Keratinocyte (primary cell): Measurements from ENCODE around the gene MYL7. TPM values are rescaled to one million over a fixed set of nuclear protein-coding genes. Genes with fewer than 3 reads are reported as not detected.

ENCODE experiments used
- DNase-seq: peaks from one replicate; pipeline ENCODE4 v3.0.0-alpha.2; 2011; ENCODE audit warnings: low read depth, missing footprints, low spot score
- FAIRE-seq: peaks from 2 replicates; lab custom pipeline; 2011; peaks lifted over from hg19 to GRCh38; lab: Jason Lieb, UNC
- H2AFZ ChIP-seq: 2 replicates; pipeline ENCODE4 v1.6.0; 2012; ENCODE audit warnings: low read length, control low read depth, inconsistent platforms; ENCODE audit not compliant: control insufficient read depth
- H3K27ac ChIP-seq: 2 replicates; pipeline ENCODE4 v1.5.1; 2011; ENCODE audit warnings: low read length; ENCODE audit not compliant: control insufficient read depth, insufficient read depth
- H3K27me3 ChIP-seq: 3 replicates; pipeline ENCODE4 v1.6.0; 2011; ENCODE audit warnings: low read length; ENCODE audit not compliant: control insufficient read depth, insufficient read depth; ENCODE audit errors: extremely low read depth
- H3K36me3 ChIP-seq, 2 experiments: 2 replicates in 1 of 2; 3 replicates in 1 of 2; pipeline ENCODE4 v1.5.1; 2011; ENCODE audit warnings: low read length in 2 of 2, mild to moderate bottlenecking in 1 of 2; ENCODE audit not compliant: control insufficient read depth in 2 of 2, insufficient read depth in 2 of 2; ENCODE audit errors: extremely low read depth in 1 of 2
- H3K4me1 ChIP-seq: 3 replicates; pipeline ENCODE4 v1.5.1; 2011; ENCODE audit warnings: low read length; ENCODE audit not compliant: control insufficient read depth, insufficient read depth; ENCODE audit errors: extremely low read depth
- H3K4me2 ChIP-seq: 3 replicates; pipeline ENCODE4 v1.6.0; 2011; ENCODE audit warnings: low read depth, low read length; ENCODE audit not compliant: control insufficient read depth, insufficient read depth; ENCODE audit errors: extremely low read depth
- H3K4me3 ChIP-seq, 3 experiments: fragments of 200-600 bp in 1 of 3; sonication (generic) in 1 of 3; 2 replicates in 2 of 3; 3 replicates in 1 of 3; pipeline ENCODE4 v1.5.1; 2011 to 2016; ENCODE audit warnings: low read length in 3 of 3, mild to moderate bottlenecking in 3 of 3, control low read depth in 2 of 3, inconsistent platforms in 1 of 3, low read depth in 1 of 3, mixed read lengths in 1 of 3, mixed run types in 1 of 3, moderate library complexity in 1 of 3; ENCODE audit not compliant: control insufficient read depth in 2 of 3, insufficient read depth in 2 of 3; ENCODE audit errors: extremely low read depth in 1 of 3
- H3K79me2 ChIP-seq: 2 replicates; pipeline ENCODE4 v1.6.0; 2012; ENCODE audit warnings: low read length; ENCODE audit not compliant: control insufficient read depth, insufficient read depth
- H3K9ac ChIP-seq: 3 replicates; pipeline ENCODE4 v1.6.0; 2011; ENCODE audit warnings: low read length; ENCODE audit not compliant: control insufficient read depth, insufficient read depth; ENCODE audit errors: extremely low read depth
- H3K9me1 ChIP-seq: 3 replicates; pipeline ENCODE4 v1.6.0; 2011; ENCODE audit warnings: low read length; ENCODE audit not compliant: control insufficient read depth, insufficient read depth; ENCODE audit errors: extremely low read depth
- H3K9me3 ChIP-seq: 2 replicates; pipeline ENCODE4 v1.5.1; 2012; ENCODE audit warnings: low read depth, low read length; ENCODE audit not compliant: control insufficient read depth
- H4K20me1 ChIP-seq: 3 replicates; pipeline ENCODE4 v1.6.0; 2011; ENCODE audit warnings: low read length; ENCODE audit not compliant: control insufficient read depth, insufficient read depth; ENCODE audit errors: extremely low read depth
- EZH2 ChIP-seq: IDR thresholded peaks from one replicate; pipeline ENCODE4 v1.6.1; 2012; ENCODE audit warnings: inconsistent platforms, mild to moderate bottlenecking, low read length, moderate library complexity
- dilution Hi-C: fragments of 300-500 bp; cut with MboI; formaldehyde crosslinking; loops from one replicate; pipeline ENCODE4 v1.7.0; 2020; ENCODE audit warnings: low sequenced_read_pairs; ENCODE audit not compliant: extremely low pct_ligation_motif_present
- polyA plus RNA-seq, 5 experiments: library from polyadenylated mRNA; depleted of rRNA in 3 of 5; stranded (reverse) in 3 of 5; stranded (forward) in 1 of 5; unstranded in 1 of 5; fragments of >200 nt; gene quantifications; 1 replicate in 1 of 5; 2 replicates in 3 of 5; 3 replicates in 1 of 5; pipeline versions ENCODE4 v1.2.1 to v1.2.3, GENCODE V29; 2011 to 2012; ENCODE audit warnings: missing spikeins in 2 of 5, low read depth in 1 of 5, low replicate concordance in 1 of 5
- TF ChIP-seq, protein P1 (sequence below), 3 experiments: IDR thresholded peaks in 1 of 3; conservative IDR thresholded peaks in 1 of 3; optimal IDR thresholded peaks in 1 of 3; 2 replicates in 2 of 3; 3 replicates in 1 of 3; pipeline versions ENCODE3 to v1.5.1; 2011; ENCODE audit warnings: low read length in 3 of 3, mild to moderate bottlenecking in 3 of 3, moderate library complexity in 2 of 3, control low read depth in 1 of 3, inconsistent platforms in 1 of 3; ENCODE audit not compliant: insufficient read depth in 2 of 3; ENCODE audit errors: extremely low read depth in 1 of 3

The MYL7 gene
- polyA plus RNA-seq, 1 donor (not counting 4 experiments of a cell fraction or from before 2014, with no cell fraction given) = 0.59 TPM

DNA sequence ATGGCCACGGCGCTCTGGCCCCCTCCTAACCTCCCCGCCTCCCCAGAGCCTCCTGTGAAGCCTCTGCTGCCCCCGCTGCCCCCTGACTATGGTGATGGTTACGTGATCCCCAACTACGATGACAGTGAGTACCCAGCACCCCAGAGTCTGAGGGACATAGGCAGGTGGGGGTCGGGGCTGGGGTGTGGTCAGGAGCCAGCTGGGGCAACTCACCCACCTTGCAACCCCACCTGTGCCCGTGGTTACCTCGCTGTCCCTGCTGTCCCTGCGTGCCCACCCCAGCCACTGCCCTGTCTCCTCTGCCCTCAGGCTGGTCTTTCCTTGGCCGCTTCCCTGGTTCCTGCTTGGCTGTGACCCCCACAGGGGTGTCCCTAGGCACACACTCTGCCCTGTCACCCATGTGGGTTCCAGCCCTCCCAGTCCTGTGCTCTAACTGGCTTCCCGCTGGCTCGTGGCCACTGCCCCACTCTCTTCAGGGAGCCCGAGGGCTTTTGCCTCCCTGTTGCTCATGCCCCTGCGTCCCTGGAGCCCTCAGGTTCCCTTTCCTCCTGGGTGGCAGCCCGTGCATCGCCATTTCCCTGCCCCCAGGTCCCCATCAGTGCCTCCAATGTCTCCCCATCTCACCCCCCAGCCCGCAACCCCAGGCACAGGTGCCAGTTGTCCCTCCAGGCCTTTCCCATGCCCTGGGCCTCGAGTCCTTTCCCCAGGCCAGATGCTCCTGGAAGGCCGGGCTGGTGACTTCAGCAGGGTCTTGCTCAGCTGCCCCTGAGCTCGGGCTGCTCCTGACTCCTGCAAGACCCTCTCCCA, 33.0 kb downstream of the MYL7 start:
- Histone ChIP-seq H3K4me1 (peaks cover 11% of the 10 kb centered on the region), H3K9me1 (no peaks in the 10 kb centered on the region), H3K27me3 (peaks cover 11% of the 10 kb centered on the region), H4K20me1 (no peaks in the 10 kb centered on the region), H2AFZ (no peak overlapping the region), H3K79me2 (no peaks in the 10 kb centered on the region), H3K4me2 (no peak overlapping the region), H3K9ac (no peak overlapping the region), H3K9me3 (no peaks in the 10 kb centered on the region), H3K36me3 (no peaks in the 10 kb centered on the region), H3K4me3 (no peak overlapping the region), H3K27ac (no peak overlapping the region)
- dilution Hi-C loops = no loop called here
- no peak for TF ChIP-seq EZH2
- TF ChIP-seq, protein P1, sequence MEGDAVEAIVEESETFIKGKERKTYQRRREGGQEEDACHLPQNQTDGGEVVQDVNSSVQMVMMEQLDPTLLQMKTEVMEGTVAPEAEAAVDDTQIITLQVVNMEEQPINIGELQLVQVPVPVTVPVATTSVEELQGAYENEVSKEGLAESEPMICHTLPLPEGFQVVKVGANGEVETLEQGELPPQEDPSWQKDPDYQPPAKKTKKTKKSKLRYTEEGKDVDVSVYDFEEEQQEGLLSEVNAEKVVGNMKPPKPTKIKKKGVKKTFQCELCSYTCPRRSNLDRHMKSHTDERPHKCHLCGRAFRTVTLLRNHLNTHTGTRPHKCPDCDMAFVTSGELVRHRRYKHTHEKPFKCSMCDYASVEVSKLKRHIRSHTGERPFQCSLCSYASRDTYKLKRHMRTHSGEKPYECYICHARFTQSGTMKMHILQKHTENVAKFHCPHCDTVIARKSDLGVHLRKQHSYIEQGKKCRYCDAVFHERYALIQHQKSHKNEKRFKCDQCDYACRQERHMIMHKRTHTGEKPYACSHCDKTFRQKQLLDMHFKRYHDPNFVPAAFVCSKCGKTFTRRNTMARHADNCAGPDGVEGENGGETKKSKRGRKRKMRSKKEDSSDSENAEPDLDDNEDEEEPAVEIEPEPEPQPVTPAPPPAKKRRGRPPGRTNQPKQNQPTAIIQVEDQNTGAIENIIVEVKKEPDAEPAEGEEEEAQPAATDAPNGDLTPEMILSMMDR (optimal IDR thresholded peaks at IDR 0.05 in 1 of 3, IDR thresholded peaks at IDR 0.05 in 1 of 3, conservative IDR thresholded peaks at IDR 0.05 in 1 of 3; ENCODE audit: extremely low read depth in 1 of 3, insufficient read depth in 2 of 3, low read length in 3 of 3) = no peak
- FAIRE-seq (no peak), DNase-seq (no peak)

DNA sequence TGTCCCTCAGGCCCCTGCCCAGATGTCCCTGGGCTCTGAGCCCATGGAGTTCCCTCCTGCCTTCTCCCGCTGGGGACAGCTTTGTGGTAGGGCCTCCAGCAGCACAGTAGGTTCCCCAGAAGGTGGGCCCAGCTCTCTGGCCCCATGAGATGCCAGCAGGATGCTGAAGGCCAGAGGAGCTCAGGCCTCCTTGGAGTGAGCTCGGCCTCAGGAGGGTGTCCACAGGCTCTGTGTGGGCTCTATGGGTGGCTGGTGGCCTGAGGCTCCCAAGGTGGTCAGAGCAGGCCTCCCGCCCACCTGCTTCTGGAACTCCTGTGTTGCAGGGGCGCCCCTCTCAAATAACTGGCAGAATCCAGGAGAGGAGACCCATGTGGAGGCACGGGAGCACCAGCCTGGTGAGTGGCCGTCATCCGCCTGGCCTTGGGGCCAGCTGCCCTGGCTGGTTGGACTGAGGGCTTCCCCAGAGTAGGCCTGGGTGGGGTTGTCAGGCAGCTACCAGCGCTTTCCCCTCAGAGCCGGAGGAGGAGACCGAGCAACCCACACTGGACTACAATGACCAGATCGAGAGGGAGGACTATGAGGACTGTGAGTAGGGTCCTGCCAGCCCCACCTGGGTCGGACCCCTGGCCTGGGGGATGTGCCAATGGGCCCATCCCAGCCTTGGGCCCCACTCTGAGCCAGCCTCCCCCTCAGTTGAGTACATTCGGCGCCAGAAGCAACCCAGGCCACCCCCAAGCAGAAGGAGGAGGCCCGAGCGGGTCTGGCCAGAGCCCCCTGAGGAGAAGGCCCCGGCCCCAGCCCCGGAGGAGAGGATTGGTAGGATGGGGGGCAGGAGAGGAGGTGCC, 33.8 kb downstream of the MYL7 start:
- H2AFZ ChIP-seq = no peak overlapping the region
- H3K4me1 ChIP-seq = peaks cover 19% of the 10 kb centered on the region
- no peak overlapping the region for H3K9ac ChIP-seq
- H3K27ac ChIP-seq = no peak overlapping the region
- H3K79me2 ChIP-seq = no peaks in the 10 kb centered on the region
- H3K27me3 ChIP-seq = peaks cover 11% of the 10 kb centered on the region
- H4K20me1 ChIP-seq = no peaks in the 10 kb centered on the region
- no peaks in the 10 kb centered on the region for H3K9me1 ChIP-seq
- H3K4me2 ChIP-seq = no peak overlapping the region
- H3K36me3 ChIP-seq = no peaks in the 10 kb centered on the region
- DNase-seq = no peak
- dilution Hi-C loops = no loop called here
- TF ChIP-seq EZH2 = no peak
- TF ChIP-seq, protein P1 (optimal IDR thresholded peaks at IDR 0.05 in 1 of 3, IDR thresholded peaks at IDR 0.05 in 1 of 3, conservative IDR thresholded peaks at IDR 0.05 in 1 of 3; ENCODE audit: extremely low read depth in 1 of 3, insufficient read depth in 2 of 3, low read length in 3 of 3) = no peak
- FAIRE-seq = no peak
- H3K4me3 ChIP-seq = no peak overlapping the region
- no peaks in the 10 kb centered on the region for H3K9me3 ChIP-seq
